Lower leg skin (tissue), 4 donors: Measurements from ENCODE around the gene LRIG1. TPM values are rescaled to one million over a fixed set of nuclear protein-coding genes. Genes with fewer than 3 reads are reported as not detected.

Experiments
- DNase-seq, 2 donors: peaks; one replicate each; pipeline ENCODE4 v3.0.0-alpha.2; 2019; ENCODE audit warnings: low spot score in 2 of 2
- H3K4me3 ChIP-seq: fragments of 200-600 bp; sonication (generic); 2 replicates; pipeline ENCODE4 v1.5.1; 2017; ENCODE audit warnings: mild to moderate bottlenecking, low read depth; ENCODE audit not compliant: poor library complexity, severe bottlenecking
- CTCF ChIP-seq, 3 donors: fragments of 450-650 bp; IDR thresholded peaks; one replicate each; pipeline ENCODE4 v1.5.1; 2016; ENCODE audit warnings: antibody characterized with exemption in 3 of 3, mild to moderate bottlenecking in 3 of 3, moderate library complexity in 2 of 3
- POLR2A ChIP-seq, 2 donors: fragments of 450-650 bp; IDR thresholded peaks; one replicate each; pipeline ENCODE4 v1.6.1; 2016 to 2017; ENCODE audit warnings: antibody characterized with exemption in 2 of 2, mild to moderate bottlenecking in 1 of 2, moderate library complexity in 1 of 2
- WGBS, 2 donors: methylation state at CpG; one replicate each; pipeline ENCODE4 v1.1.5; 2018; 5-methylcytosine and 5-hydroxymethylcytosine counted together
- intact Hi-C: fragments of 100-400 bp; cut with DNase I; formaldehyde crosslinking; loops from one replicate; pipeline ENCODE4 v1.15.0; 2023; ENCODE audit warnings: low total_unique reads
- total RNA-seq, 4 donors: library from RNA; depleted of rRNA; stranded (reverse); fragments of >200 nt; gene quantifications; one replicate each; pipeline ENCODE4 v1.1.0, GENCODE V29; 2016

The LRIG1 gene
- total RNA-seq, 4 donors from 2014 or later: 53.3 to 91.5 (median 69.8) TPM

GRCh38 chr3:66531256-66531655 lies 30.4 kb upstream of the LRIG1 start:
- TF ChIP-seq POLR2A (IDR thresholded peaks at IDR 0.05) (no peak), CTCF (IDR thresholded peaks at IDR 0.05) (no peak)
- intact Hi-C loops: no loop called here
- 97 to 100% methylated on average over 1 of the region's 1 CpG for WGBS, 2 donors
- no peak overlapping the region for H3K4me3 ChIP-seq
- DNase-seq: no peak

GRCh38 chr3:66527246-66527645 lies 26.4 kb upstream of the LRIG1 start:
- DNase-seq: no peak
- intact Hi-C loops: no loop called here
- WGBS, 2 donors: 66 to 70% methylated on average over 4 of the region's 4 CpGs
- no peak overlapping the region for H3K4me3 ChIP-seq
- no peak for TF ChIP-seq CTCF (IDR thresholded peaks at IDR 0.05)
- TF ChIP-seq POLR2A (IDR thresholded peaks at IDR 0.05): no peak

- intact Hi-C loops: no loop called here
- no peak overlapping the region for H3K4me3 ChIP-seq
- DNase-seq: no peak
- WGBS, 2 donors: 93 to 95% methylated on average over 3 of the region's 3 CpGs
- TF ChIP-seq CTCF (IDR thresholded peaks at IDR 0.05) (no peak), POLR2A (IDR thresholded peaks at IDR 0.05) (no peak)
Measured at GRCh38 chr3:66525771-66526170, 24.9 kb upstream of the LRIG1 start.

- DNase-seq: no peak
- WGBS, 2 donors: 76 to 86% methylated on average over 2 of the region's 2 CpGs
- intact Hi-C loops: no loop called here
- no peak overlapping the region for H3K4me3 ChIP-seq
- TF ChIP-seq POLR2A (IDR thresholded peaks at IDR 0.05): no peak
- TF ChIP-seq CTCF (IDR thresholded peaks at IDR 0.05): no peak
Measured at GRCh38 chr3:66520724-66521123, 19.9 kb upstream of the LRIG1 start.

- no peak for TF ChIP-seq POLR2A (IDR thresholded peaks at IDR 0.05)
- TF ChIP-seq CTCF (IDR thresholded peaks at IDR 0.05): no peak
- 86 to 92% methylated on average over 4 of the region's 4 CpGs for WGBS, 2 donors
- no peak overlapping the region for H3K4me3 ChIP-seq
- DNase-seq: no peak
- intact Hi-C loops: no loop called here
Measured at GRCh38 chr3:66518644-66519043, 17.8 kb upstream of the LRIG1 start.

- intact Hi-C loops: no loop called here
- H3K4me3 ChIP-seq: no peak overlapping the region
- no peak for DNase-seq
- WGBS, 2 donors: 65 to 73% methylated on average over 2 of the region's 2 CpGs
- TF ChIP-seq CTCF (IDR thresholded peaks at IDR 0.05): no peak
- no peak for TF ChIP-seq POLR2A (IDR thresholded peaks at IDR 0.05)
Measured at GRCh38 chr3:66518126-66518525, 17.3 kb upstream of the LRIG1 start.
